Measurements from ENCODE around the gene RHOBTB3.

RHOBTB3 gene

DNA sequence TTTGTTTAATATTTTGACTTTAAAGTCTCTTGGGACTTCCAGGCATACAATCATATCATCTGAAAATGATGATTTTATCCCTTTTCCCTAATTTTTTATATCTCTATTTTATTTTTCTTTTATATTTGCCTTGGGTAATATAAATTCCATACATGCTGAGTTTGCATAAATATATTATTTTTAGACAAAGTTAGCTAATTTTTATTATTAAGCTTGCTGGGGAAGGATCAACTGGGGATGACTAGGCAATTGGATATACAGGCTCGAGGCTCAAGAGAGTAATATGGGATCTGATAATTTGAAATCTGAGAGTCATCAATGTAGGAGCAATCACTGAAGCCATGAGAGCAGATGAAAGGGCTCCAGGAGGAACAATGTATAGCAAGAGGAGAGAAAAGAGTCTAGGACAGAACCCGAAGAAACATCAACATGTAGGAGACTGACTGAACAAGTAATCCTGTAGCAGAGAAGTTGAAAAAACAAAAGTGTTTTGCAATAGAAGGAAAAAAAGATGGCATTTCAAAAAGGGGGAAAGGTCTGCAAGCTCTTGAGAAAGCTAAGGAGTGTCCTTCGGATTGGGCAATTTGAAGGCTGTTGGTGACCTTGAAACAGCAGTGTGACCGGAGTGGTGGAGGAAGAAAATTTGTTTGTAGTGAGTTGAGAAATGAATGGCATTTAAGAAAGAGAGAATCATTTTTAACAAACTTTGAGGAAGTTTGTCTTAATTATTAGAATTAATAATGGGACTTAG is 17.0 kb upstream of the RHOBTB3 start:
- no peak for DNase-seq

DNA sequence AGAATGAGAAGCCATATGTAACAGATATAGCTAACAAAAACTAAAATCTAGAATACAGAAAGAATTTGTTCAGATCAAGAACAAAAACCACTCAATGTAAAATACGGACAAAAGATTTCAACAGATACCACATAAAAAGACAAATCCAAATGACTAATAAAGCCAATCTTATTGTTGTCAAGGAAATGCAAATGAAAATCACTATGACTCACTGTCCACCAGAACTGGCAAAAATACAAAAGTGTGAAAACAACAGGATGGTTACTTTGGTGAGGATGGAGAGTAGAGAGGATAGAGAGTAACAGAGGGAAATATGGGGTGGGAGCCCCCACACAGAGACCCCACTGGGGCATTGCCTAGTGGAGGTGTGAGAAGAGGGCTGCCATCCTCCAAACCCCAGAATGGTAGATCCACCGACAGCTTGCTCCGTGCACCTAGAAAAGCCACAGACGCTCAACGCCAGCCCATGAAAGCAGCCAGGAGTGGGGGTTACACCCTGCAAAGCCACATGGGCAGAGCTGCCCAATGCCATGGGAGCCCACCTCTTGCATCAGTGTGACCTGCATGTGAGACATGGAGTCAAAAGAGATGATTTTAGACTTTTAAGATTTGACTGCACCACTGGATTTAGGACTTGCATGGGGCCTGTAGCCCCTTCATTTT is 15.2 kb upstream of the RHOBTB3 start:
- DNase-seq: no peak

DNA sequence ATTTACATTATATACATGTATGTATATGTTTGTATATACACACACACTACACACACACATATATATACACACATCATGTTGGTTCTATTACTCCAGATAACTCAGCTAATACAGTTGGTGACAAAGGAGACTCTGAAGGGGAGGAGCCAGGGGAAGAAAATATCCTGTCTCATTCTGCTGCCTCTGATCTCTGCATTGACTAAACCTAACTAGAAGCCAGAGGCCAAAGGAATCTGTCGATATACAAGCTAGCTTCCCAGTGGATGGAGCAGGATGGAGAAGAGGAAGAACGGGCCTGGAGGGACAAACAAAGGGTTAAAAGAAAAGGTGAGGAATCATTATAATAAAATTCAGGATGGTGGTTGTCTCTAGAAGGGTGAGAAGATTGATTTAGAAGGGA is 13.7 kb upstream of the RHOBTB3 start:
- no peak for DNase-seq

DNA sequence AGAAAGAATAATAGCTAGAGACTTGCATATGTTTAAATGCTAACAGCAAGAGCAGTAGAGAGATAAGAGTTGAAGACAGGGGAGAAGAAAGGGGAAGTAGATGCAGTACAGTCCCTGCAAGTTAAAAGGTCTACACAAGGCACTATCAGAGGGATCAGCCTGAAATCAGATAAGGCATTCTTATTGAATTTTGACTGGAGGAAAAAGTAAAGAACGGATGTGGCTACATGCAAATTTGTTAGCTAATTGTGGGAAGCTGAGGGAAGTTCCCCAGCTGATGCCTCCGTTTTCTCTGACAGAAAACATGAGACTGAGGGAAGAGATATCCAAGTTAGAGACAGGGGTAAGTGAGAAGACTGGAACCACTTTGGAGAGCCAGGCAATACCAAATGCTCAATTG is 12.9 kb upstream of the RHOBTB3 start:
- no peak for DNase-seq

DNA sequence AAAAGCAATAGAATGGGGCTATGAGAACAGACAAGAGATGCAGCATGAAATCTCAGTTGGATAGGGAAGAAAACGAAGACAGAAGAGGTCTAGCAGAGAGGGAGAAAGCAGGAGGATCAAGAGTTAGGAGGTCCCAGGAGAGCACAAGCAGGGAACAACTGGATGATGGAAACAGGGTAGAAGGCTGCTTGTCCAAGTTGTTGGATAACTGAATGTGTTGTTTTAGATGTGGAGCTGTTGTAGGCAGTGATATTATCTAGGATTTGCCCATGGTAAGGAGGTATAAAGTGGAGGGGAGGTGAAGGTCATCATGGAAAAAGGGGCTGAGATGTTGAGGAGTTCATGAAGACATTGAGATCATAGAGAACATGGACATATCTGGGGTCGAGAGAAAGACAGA is 12.4 kb upstream of the RHOBTB3 start:
- DNase-seq: no peak

DNA sequence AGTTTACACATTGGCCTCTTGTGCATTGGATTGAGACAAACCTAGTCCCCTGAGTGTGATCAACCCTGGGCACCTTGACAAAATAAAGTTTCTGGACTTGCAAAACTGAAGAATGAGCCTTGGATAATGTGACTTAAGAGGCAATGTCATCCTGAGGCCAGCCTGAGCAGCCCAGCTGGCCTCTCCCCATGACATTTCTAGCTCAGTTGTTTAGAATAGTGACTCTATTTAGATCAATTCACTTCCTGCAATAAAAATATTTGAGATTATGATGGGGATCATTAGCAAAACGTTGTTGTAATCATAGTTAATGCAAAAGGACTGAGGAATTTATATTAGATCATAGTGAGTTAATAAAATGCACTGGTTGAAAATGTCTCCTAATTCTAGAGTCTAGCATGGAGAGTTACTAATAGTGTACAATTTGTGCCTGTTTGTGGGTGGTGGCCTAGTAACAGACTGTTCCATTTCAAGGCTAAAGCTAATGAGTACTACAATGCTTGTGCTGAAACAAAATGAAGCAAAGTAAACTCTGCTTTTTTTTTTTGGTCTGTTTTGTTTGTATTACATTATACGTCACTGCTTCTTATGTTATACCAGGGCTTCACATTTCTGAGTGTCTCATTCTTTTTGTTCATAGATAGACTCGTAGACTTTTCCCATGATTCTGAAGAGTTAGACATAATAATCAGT is 10.9 kb upstream of the RHOBTB3 start:
- no peak for DNase-seq

DNA sequence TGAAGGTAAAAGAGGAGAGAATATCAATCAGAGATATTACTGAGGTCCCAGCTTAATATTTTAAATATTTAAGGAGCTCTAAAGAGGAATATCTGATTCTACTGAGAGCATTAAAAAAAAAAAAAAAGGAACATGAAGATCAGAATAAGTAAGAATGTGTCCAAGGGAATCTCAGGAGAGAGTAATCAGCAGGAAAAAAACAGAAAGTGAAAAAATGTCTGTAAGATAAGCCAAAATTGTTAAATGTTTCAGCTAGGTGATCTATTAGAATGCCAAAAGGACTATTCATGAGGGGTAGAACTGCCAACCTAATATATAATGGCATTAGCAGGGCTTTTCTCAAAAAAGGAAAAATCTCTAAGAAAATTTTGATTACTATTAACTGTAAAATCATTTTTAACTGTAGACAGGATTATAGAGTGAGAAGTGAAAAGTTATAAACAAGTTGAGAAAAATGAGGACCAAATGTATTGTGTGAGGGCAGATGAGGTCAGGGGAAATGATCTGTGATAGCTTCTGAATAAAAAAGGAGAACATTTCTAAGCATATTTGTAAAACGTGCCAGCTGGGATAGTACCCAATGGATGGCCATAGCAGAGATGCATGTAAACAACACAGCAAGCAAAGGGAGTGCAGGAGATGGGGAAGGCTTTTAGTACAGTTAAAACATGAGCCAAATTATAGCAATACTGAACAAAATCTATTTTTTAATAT is 9.4 kb upstream of the RHOBTB3 start:
- DNase-seq: no peak

DNA sequence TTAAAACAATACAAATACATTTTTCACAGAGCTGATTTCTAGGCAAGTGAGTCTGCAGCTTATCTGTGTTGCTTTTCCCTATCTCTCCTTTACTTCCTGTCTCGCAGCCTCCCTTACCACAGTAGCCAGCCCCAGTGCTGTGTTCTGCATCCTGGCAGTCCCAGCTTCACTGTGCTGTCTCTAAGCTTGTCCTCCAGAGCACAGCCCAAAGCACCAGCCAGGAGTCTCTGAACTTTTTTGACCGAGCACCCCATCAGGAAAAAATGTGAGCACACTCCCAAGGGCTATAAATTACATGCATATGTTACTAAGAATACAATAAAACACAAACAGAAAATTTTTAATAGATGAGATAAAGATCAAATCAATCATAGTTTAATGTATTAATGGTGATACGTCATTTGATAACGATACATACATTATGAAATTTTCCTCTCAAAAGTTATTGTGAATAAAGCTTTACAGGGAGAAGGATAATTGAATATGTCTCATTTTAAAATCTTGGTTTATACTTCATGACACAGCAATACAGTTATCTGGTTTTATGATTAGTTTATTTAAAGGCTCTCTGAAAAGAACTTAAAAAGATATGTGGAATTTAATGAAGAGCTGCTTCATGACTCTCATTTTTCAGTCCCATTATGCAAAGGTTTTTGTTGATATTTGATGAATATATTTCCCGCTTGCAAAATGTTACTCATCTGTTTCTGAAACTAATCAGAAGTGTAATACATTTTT is 7.3 kb upstream of the RHOBTB3 start:
- no peak for DNase-seq

DNA sequence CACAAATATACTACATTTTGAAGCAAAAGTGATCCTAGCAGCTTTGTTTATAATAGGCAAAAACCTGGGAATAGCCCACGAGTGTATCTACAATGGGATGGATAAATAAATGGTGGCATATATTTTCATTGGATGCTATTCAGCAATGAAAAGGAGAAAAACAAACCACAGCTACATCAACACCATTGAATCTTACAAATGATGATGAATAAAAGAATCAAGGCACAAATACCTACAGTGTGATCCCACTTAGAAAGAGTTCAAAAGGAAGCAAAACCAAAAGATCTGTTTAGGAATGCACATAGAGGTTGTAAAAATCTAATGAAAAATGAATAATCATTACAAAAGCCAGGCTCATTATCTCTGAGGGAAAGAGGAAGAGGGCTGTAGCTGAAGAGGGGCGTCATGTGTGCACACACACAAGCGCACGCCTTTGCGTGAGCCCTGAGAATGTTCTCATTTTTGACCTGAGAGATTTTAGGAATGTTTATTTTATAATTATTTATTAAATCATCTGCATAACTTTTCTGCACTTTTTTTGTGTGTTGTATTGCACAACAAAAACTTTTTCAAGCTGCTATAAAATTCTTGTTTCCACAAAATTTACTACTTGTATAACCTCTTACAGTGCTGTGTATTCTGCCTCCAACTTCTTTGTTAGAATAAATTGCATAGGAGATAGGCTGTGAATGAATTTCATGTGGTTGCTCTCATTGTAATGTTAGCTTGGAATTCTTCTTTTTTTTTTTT is 5.9 kb upstream of the RHOBTB3 start:
- DNase-seq: no peak

DNA sequence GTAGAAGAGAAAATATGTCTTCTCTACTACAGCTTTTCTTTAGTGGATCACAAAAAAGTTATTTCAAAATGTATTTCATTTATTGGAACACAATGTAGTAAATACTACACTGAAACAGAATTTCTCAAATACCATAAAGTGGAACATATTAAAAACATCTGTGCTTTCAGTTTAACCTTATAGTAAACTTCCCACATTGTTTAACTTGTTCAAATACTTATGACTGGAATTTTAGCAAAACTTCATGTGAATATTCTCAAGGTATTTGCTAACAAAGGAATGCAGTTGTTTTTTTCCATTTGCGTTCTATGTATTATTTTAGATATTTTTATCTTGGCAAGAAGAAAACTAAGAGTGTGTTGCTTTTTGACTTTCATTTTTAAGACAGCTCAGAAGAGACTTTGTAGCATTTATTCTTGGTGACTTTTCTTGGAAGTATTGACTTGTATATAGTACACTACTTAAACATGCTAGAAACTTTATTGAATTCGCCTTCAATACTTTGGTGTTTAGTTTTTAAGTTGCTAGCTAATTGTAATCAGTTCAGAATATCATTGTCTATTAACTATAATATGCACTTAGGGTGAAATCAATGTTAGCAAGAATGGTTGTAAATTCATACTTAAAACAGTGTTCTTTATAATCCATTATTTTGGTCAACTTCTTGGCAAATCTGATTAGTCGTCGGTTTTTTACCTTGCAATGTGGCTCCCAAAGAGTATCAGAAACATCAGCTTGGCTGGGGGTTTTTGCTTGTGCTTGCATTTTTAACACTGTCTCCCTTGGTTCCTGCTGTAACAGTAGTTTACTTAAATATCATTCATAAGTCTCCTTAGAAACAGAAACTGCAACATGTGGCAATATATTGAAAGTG is 5.0 kb upstream of the RHOBTB3 start:
- no peak for DNase-seq

DNA sequence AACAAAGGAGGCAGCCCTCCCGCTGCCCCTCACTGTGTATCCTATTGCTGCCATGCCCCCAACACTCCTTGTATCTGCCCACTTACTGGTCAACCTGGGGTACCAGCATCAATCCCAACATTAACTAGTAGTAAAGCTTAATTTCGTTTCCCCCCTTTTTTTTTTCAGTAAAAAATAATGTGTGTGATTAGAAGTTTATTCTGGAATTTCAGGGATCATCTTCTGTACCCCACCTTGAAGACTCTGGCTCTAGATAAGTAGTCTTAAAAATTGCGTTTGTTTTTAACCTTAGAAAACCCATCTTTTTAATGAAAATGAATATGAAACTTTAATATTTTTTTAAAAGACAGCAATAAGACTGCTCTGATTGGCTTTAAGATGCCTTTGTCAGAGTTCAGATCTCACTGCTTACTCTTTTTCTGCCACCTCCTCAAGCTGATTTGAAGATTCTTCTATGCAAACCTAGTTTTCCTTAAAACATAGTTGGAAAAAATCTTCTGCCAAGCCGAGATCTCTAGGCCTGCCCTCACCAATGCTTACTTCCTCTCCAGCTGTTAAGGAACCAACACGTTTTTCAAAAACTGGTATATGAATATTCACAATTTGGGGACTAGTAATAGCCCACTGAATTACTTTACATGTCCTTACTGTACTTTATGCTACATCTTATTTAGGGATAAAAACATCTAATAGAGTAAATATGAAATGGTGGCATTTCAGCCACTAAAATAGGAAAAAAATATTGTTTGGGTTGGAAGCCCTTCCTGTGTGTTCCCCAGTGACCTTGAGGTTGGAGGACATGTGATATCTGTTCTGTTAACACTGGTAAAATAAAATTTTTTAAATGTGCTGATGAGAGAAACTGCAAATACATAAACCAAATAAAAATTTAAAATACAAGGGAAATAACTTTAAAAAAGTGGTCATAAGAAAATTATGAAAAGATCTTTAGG is 4.0 kb upstream of the RHOBTB3 start:
- DNase-seq: no peak

DNA sequence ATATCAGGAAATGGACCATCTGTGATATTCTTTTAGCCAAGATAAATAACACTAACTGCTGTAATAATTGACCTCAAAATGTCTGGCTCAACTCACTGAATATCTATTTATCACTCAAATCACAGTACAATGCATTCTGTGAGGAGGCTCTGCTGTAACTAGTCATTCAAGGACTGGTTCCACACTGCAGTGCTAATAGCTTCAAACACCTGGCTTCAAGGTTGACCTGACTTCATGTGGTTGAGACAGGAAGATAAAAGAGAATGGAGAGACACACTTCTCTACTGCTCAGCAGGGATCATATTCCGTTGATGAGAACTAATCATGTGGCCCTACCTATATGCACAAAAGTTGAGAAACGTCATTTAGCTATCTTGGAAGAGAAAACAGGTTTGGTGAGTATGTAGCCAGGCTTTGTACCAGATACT is 3.4 kb upstream of the RHOBTB3 start:
- no peak for DNase-seq

DNA sequence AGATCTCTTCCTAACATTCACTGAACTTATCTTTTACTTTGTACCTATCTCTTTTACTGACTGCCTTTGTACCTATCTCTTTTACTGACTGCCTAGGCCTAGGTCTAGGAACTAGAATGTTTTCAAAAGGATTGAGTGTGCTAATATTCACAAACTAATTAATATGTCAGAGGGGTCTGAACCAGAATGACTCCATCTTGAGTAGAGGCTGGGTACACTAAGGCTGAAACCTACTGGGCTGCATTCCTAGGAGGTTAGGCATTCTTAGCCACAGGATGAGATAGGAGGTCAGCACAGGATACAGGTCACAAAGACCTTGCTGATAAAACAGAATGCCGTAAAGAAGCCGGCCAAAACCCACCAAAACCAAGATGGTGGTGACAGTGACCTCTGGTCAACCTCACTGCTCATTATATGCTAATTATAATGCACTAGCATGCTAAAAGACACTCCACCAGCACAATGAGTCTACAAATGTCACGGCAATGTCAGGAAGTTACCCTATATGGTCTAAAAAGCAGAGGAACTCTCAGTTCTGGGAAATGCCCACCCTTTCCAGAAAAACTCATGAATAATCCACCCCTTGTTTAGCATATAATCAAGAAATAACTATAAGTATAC is 2.5 kb upstream of the RHOBTB3 start:
- DNase-seq: no peak

DNA sequence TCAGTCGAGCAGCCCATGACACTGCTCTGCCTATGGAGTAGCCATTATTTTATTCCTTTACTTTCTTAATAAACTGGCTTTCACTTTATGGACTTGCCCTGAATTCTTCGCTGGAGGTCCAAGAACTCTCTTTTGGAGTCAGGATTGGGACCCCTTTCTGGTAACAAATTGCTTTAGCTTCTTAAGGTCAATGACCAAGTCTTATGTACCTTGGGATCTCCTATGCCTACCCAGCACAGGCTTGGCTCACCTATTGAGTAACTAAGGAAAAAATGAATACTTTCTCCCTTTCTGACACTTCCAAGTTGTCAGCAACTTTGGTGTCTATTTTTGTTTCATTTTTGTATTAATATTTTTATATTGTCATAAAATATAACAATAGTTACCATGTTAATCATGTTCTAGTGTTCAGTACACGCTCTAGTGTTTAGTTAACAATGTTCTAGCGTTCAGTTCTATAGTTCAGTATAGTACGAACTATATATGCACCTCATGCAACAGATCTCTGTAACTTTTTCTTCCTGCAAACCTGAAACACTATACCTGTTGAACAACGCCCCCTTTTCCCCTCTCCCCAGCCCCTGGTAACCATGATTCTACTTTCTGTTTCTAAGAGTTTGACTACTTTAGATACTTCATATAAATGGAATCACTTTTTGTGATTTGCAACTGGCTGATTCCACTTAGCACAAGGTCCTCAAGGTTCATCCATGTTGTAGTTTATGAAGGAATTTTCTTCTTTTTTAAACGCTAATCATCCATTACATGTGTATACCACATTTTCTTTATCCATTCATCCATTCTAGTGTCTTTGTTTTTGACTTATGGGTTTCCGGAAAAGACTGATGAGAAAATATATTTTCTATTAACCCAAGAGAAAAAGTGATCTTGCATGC is 1.8 kb upstream of the RHOBTB3 start:
- DNase-seq: no peak

DNA sequence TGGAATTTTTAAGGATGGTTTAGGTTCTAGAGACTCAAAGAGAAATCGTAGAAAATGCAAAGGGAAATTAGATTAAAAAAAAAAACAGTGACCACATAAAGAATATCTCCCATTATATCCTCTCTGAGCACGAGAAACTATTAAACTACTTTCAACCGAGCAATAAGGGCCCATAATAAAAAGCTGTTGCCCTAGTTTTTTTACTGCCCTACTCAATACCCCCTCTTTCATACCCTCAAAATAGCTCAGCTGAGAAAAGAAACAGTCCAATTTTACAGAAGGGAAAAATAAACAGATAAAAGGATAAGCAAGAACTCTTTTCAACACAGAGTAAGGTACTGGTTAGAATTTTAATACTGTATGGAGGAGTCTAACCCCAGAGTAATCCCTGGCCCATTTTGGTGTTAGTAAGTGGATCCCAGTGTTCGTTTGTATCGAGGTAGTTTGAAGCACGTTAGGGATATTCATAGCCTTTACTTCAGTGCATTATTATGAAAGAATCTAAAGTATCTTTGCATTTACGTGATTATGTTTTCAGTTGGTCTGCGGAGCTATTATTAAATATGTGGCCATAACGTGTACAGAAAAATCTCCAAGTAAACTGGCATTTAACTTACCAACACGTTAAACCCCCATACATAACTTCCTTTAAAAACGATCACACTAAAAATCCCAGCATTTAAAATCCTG is 980 bp upstream of the RHOBTB3 start:
- no peak for DNase-seq

DNA sequence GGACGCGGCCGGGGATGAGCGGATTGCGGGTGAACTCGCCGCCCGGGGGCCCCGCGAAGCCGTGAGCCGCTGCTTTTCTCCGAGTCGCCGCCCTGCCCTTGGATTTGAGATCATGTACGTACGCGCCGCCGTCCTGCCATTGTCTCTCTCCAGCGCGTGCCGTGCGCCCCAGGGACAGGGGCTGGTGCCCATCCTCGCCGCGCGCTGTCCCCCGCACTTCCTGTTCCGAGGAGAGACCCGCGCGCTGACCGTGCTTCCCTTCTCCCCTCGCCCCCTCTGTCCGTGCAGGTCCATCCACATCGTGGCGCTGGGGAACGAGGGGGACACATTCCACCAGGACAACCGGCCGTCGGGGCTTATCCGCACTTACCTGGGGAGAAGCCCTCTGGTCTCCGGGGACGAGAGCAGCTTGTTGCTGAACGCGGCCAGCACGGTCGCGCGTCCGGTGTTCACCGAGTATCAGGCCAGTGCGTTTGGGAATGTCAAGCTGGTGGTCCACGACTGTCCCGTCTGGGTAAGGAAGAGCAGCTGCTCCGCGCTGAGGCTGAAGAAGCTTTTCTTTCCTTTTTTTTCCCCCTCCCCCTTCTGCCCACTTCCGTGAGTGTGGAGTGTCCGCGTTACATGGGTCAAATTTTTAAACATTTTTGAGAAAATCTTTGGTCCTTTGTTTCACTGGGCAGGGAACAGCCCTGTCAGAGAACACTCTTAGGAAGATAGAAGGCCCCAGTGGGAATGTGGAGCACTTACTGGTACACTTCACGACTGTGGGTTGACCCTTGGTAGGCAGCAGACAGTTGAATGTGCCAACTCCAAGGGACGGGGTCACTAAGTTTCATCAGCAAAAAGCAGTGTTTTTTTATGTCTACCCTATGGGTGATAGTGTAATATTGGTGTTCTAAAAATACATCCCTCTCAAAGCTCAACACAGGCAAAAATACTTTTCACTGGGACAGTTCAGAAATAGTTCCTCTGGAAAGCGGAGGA is 727 bp downstream of the RHOBTB3 start:
- DNase-seq: no peak

All from activated CD8-positive, alpha-beta memory T cell treated with anti-CD3 and anti-CD28 coated beads for 24 hours (primary cell).